Left lung (tissue), 10 donors: ENCODE measurements around the gene ADGRG6. TPM values are rescaled to one million over a fixed set of nuclear protein-coding genes. Genes with fewer than 3 reads are reported as not detected.

Experiments
- ATAC-seq: fragments of 200-7000 bp; cut with Tn5 transposase; one replicate; pipeline ENCODE4 v1.9.1; 2020; ENCODE audit warnings: moderate library complexity
- DNase-seq, 4 donors: peaks; one replicate each; pipeline ENCODE4 v3.0.0-alpha.2; 2013 to 2020
- H3K27ac ChIP-seq, 2 donors: fragments of 200-600 bp; sonication (generic) in 1 of 2; one replicate each; pipeline versions ENCODE4 v1.5.0 to v1.8.0; 2020 to 2021
- H3K27me3 ChIP-seq, 2 donors: fragments of 200-600 bp; sonication (generic) in 1 of 2; one replicate each; pipeline versions ENCODE4 v1.5.0 to v1.8.0; 2020 to 2021
- H3K36me3 ChIP-seq, 2 donors: fragments of 200-600 bp; sonication (generic) in 1 of 2; one replicate each; pipeline versions ENCODE4 v1.5.0 to v1.8.0; 2020 to 2021
- H3K4me1 ChIP-seq, 2 donors: fragments of 200-600 bp; one replicate each; pipeline ENCODE4 v1.8.0; 2021
- H3K4me3 ChIP-seq, 2 donors: fragments of 200-600 bp; sonication (generic) in 1 of 2; one replicate each; pipeline versions ENCODE4 v1.5.0 to v1.8.0; 2020 to 2021; ENCODE audit warnings: mild to moderate bottlenecking in 1 of 2
- H3K9me3 ChIP-seq, 2 donors: fragments of 200-600 bp; sonication (generic) in 1 of 2; one replicate each; pipeline versions ENCODE4 v1.5.0 to v1.8.0; 2020 to 2021
- CTCF ChIP-seq, 2 donors: fragments of 200-600 bp; sonication (generic) in 1 of 2; IDR thresholded peaks; one replicate each; pipeline versions ENCODE4 v1.5.0 to v1.8.0; 2021; ENCODE audit warnings: antibody characterized with exemption in 2 of 2
- intact Hi-C, 2 donors: fragments of 100-400 bp; cut with DNase I; formaldehyde crosslinking; loops; one replicate each; pipeline versions ENCODE4 v1.11.2 to v1.14.2; 2022
- polyA plus RNA-seq, 6 donors: library from polyadenylated mRNA; unstranded; fragments of 120-200 nt; gene quantifications; one replicate each; pipeline ENCODE4 v1.2.1, GENCODE V29; 2013; ENCODE audit not compliant: insufficient read length in 6 of 6
- total RNA-seq, 2 donors: library from RNA; stranded (reverse); fragmentation: NEBNext Ultra II Directional; extraction: Animal tissue kit (Norgen Biotek cat#: 25700); gene quantifications; one replicate each; pipeline ENCODE4 v1.2.1, GENCODE V29; 2021
- donor health status: DM: no; HTN: yes; CAD: no.
- donor health status: DM: no; HTN: no; CAD: no.

The ADGRG6 gene
- total and polyA plus RNA-seq, 8 donors = 34.2 to 160 (median 137) TPM

GRCh38 chr6:142400495-142400894 lies 98.7 kb downstream of the ADGRG6 start:
- peak; percentile 63 for ATAC-seq
- no peaks in the 10 kb centered on the region for H3K4me1 ChIP-seq
- TF ChIP-seq CTCF (IDR thresholded peaks at IDR 0.05) = no peak
- H3K4me3 ChIP-seq = no peak overlapping the region
- intact Hi-C loops = no loop called here
- H3K36me3 ChIP-seq = no peaks in the 10 kb centered on the region
- no peak overlapping the region for H3K27ac ChIP-seq
- H3K27me3 ChIP-seq = no peaks in the 10 kb centered on the region
- DNase-seq = no peak
- H3K9me3 ChIP-seq = no peaks in the 10 kb centered on the region

GRCh38 chr6:142401838-142402237 lies 100.0 kb downstream of the ADGRG6 start:
- H3K4me3 ChIP-seq = no peak overlapping the region
- no peak for TF ChIP-seq CTCF (IDR thresholded peaks at IDR 0.05)
- no peaks in the 10 kb centered on the region for H3K9me3 ChIP-seq
- no peak for DNase-seq
- no peaks in the 10 kb centered on the region for H3K4me1 ChIP-seq
- no peaks in the 10 kb centered on the region for H3K27me3 ChIP-seq
- intact Hi-C loops = no loop called here
- H3K36me3 ChIP-seq = no peaks in the 10 kb centered on the region
- no peak for ATAC-seq
- H3K27ac ChIP-seq = no peak overlapping the region

GRCh38 chr6:142404751-142405150 lies 102.9 kb downstream of the ADGRG6 start:
- TF ChIP-seq CTCF (IDR thresholded peaks at IDR 0.05) = no peak
- intact Hi-C loops = no loop called here

GRCh38 chr6:142406131-142406530 lies 104.3 kb downstream of the ADGRG6 start:
- peak in 2 of 4 donors; percentile 9 to 28 for DNase-seq
- no peaks in the 10 kb centered on the region for H3K36me3 ChIP-seq
- intact Hi-C loops = no loop called here
- no peak for ATAC-seq
- H3K4me3 ChIP-seq = no peak overlapping the region
- no peak overlapping the region for H3K27ac ChIP-seq
- no peaks in the 10 kb centered on the region for H3K9me3 ChIP-seq
- H3K27me3 ChIP-seq = no peaks in the 10 kb centered on the region
- no peaks in the 10 kb centered on the region for H3K4me1 ChIP-seq
- no peak for TF ChIP-seq CTCF (IDR thresholded peaks at IDR 0.05)

More at GRCh38 chr6:142404751-142405150, 102.9 kb downstream of the ADGRG6 start:
- Histone ChIP-seq H3K27ac (no peak overlapping the region), H3K36me3 (no peaks in the 10 kb centered on the region), H3K27me3 (no peaks in the 10 kb centered on the region), H3K9me3 (no peaks in the 10 kb centered on the region), H3K4me1 (no peaks in the 10 kb centered on the region), H3K4me3 (no peak overlapping the region)
- no peak for DNase-seq
- no peak for ATAC-seq

GRCh38 chr6:142407685-142408273 lies 106.0 kb downstream of the ADGRG6 start:
- no peak for ATAC-seq
- no peaks in the 10 kb centered on the region for H3K4me1 ChIP-seq
- H3K27me3 ChIP-seq = no peaks in the 10 kb centered on the region
- no peak for DNase-seq
- intact Hi-C loops = no loop called here
- H3K4me3 ChIP-seq = no peak overlapping the region
- no peak overlapping the region for H3K27ac ChIP-seq
- no peaks in the 10 kb centered on the region for H3K9me3 ChIP-seq
- no peaks in the 10 kb centered on the region for H3K36me3 ChIP-seq
- TF ChIP-seq CTCF (IDR thresholded peaks at IDR 0.05) = no peak
